Caco-2 (cell line): Measurements from ENCODE around the gene SELENBP1. TPM values are rescaled to one million over a fixed set of nuclear protein-coding genes. Genes with fewer than 3 reads are reported as not detected.

ENCODE experiments used
- BruUV-seq: library from RNA; stranded (reverse); fragments of 400-500 nt; replicated peaks from 2 replicates; lab custom pipeline; 2021; lab: Mats Ljungman, UMichigan
- CTCF ChIA-PET: fragments of 300-600 bp; sonication (Branson Sonifier 250); formaldehyde crosslinking; loops from one replicate; lab custom pipeline; 2022; ENCODE audit warnings: antibody characterized with exemption; lab: Charles Lee
- POLR2A ChIA-PET: fragments of 300-600 bp; sonication (Branson Sonifier 250); formaldehyde crosslinking; loops from one replicate; lab custom pipeline; 2022; ENCODE audit warnings: antibody characterized with exemption; lab: Charles Lee
- DNase-seq, 2 experiments: peaks; one replicate each; pipeline versions ENCODE4 v3.0.0 to v3.0.0-alpha.2; 2020 to 2022
- H3K27me3 ChIP-seq: replicated peaks from 2 replicates; pipeline ENCODE4 v1.6.0; 2011; ENCODE audit warnings: low read length; ENCODE audit not compliant: control insufficient read depth, insufficient read depth
- H3K36me3 ChIP-seq: 2 replicates; pipeline ENCODE4 v1.5.1; 2011; ENCODE audit warnings: low read length; ENCODE audit not compliant: control insufficient read depth, insufficient read depth
- H3K4me1 ChIP-seq: fragments of 250-450 bp; sonication (Bioruptor Pico); 2 replicates; pipeline ENCODE4 v1.5.1; 2020; ENCODE audit warnings: mild to moderate bottlenecking
- H3K4me3 ChIP-seq: 2 replicates; pipeline ENCODE4 v1.5.1; 2011; ENCODE audit warnings: low read depth, mild to moderate bottlenecking, control low read depth, low read length
- H3K9me3 ChIP-seq: fragments of 250-450 bp; sonication (Bioruptor Pico); 2 replicates; pipeline ENCODE4 v1.5.1; 2020; ENCODE audit warnings: mild to moderate bottlenecking, moderate library complexity
- H3K27ac Mint-ChIP-seq: one replicate; pipeline ENCODE4 v1.8.0; 2022; ENCODE audit warnings: mixed read lengths; ENCODE audit not compliant: unreplicated experiment
- H3K27me3 Mint-ChIP-seq: one replicate; pipeline ENCODE4 v1.8.0; 2022; ENCODE audit warnings: mixed read lengths; ENCODE audit not compliant: insufficient read depth, unreplicated experiment
- H3K36me3 Mint-ChIP-seq: one replicate; pipeline ENCODE4 v1.8.0; 2022; ENCODE audit warnings: mild to moderate bottlenecking, mixed read lengths; ENCODE audit not compliant: insufficient read depth, unreplicated experiment
- H3K4me1 Mint-ChIP-seq: one replicate; pipeline ENCODE4 v1.8.0; 2022; ENCODE audit warnings: low read depth, mixed read lengths; ENCODE audit not compliant: unreplicated experiment
- H3K4me3 Mint-ChIP-seq: one replicate; pipeline ENCODE4 v1.8.0; 2022; ENCODE audit warnings: mild to moderate bottlenecking, moderate library complexity, mixed read lengths; ENCODE audit not compliant: unreplicated experiment
- H3K9me3 Mint-ChIP-seq: one replicate; pipeline ENCODE4 v1.8.0; 2022; ENCODE audit warnings: mixed read lengths; ENCODE audit not compliant: unreplicated experiment
- intact Hi-C: fragments of 100-400 bp; cut with micrococcal nuclease; formaldehyde crosslinking; loops from one replicate; pipeline ENCODE4 v1.10.0; 2022; ENCODE audit not compliant: unreplicated experiment
- total RNA-seq: library from RNA; stranded (reverse); gene quantifications from 2 replicates; pipeline ENCODE4 v1.2.3, GENCODE V29; 2022
- TF ChIP-seq, protein P1 (sequence below), 2 experiments: fragments of 200-600 bp in 1 of 2; IDR thresholded peaks; 1 replicate in 1 of 2; 2 replicates in 1 of 2; pipeline versions ENCODE4 v1.5.1 to v1.8.0; 2011 to 2022; ENCODE audit warnings: antibody characterized with exemption in 1 of 2, control low read depth in 1 of 2, inconsistent platforms in 1 of 2, low read depth in 1 of 2, low read length in 1 of 2, mild to moderate bottlenecking in 1 of 2, moderate library complexity in 1 of 2; ENCODE audit not compliant: insufficient read depth in 1 of 2, severe bottlenecking in 1 of 2, unreplicated experiment in 1 of 2

Gene SELENBP1
- total RNA-seq, 1 experiment from 2014 or later: 18.5 TPM

DNA sequence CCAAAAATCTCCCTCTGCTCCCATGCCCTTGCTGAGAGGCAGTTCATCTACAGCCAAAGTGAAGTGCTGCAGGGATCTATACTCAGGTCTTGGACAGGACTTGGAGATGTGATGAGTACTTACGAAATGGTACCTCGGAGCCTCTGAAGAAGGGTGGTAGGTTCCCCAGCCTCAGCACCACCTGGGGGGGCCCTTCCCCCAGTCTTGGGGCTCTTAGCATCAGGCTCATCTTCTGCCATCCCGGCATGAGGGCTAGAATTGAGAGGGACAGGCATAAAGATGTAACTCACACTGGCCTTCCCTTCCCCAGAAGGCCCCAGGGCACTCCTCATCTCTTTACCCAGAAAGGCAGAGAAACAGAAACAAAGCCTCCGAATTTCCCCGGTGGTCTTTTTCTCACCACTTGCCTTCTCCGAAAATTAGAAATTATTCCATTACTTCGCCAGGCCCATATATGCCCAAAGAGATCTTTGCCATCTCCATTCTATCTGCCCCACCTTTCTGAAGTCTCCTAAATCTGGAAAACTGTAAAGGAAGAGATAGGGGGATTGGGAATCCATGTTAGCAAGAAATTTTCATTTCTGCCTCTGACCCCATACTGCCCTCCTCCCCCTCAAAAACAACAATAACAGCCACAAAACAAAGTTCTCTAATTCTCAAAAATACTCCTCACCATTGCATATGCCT, 26.3 kb downstream of the SELENBP1 start:
- Mint-ChIP-seq H3K4me1 (peaks cover 19% of the 10 kb centered on the region), H3K9me3 (peaks cover 10% of the 10 kb centered on the region), H3K36me3 (peaks cover 14% of the 10 kb centered on the region), H3K27me3 (no peaks in the 10 kb centered on the region), H3K4me3 (peak overlapping the region; percentile 93), H3K27ac (peak overlapping the region; percentile 95)
- Histone ChIP-seq H3K36me3 (no peaks in the 10 kb centered on the region), H3K4me1 (peaks cover 6% of the 10 kb centered on the region; the same call in 1 of the 2 replicates), H3K27me3 (no peaks in the 10 kb centered on the region), H3K4me3 (peak overlapping the region; percentile 45), H3K9me3 (peaks cover 8% of the 10 kb centered on the region)
- TF ChIP-seq, protein P1, sequence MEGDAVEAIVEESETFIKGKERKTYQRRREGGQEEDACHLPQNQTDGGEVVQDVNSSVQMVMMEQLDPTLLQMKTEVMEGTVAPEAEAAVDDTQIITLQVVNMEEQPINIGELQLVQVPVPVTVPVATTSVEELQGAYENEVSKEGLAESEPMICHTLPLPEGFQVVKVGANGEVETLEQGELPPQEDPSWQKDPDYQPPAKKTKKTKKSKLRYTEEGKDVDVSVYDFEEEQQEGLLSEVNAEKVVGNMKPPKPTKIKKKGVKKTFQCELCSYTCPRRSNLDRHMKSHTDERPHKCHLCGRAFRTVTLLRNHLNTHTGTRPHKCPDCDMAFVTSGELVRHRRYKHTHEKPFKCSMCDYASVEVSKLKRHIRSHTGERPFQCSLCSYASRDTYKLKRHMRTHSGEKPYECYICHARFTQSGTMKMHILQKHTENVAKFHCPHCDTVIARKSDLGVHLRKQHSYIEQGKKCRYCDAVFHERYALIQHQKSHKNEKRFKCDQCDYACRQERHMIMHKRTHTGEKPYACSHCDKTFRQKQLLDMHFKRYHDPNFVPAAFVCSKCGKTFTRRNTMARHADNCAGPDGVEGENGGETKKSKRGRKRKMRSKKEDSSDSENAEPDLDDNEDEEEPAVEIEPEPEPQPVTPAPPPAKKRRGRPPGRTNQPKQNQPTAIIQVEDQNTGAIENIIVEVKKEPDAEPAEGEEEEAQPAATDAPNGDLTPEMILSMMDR (IDR thresholded peaks at IDR 0.05; ENCODE audit: insufficient read depth in 1 of 2, low read depth in 1 of 2, low read length in 1 of 2, severe bottlenecking in 1 of 2, unreplicated experiment in 1 of 2): no peak
- POLR2A ChIA-PET: interaction anchor here (0.6 to 1.0 kb wide), 2 partner anchors 19 to 65 kb away, joined by 3 to 4 read pairs; partner anchors contain the start of gene PI4KB
- DNase-seq: no peak
- CTCF ChIA-PET: no interaction called here
- BruUV-seq: TSS peak; percentile 75
- intact Hi-C loops: loop anchor here (5.0 to 10.0 kb wide), 2 partner anchors 49 to 64 kb away; partner anchors contain the start of genes PSMB4 and ZNF687

DNA sequence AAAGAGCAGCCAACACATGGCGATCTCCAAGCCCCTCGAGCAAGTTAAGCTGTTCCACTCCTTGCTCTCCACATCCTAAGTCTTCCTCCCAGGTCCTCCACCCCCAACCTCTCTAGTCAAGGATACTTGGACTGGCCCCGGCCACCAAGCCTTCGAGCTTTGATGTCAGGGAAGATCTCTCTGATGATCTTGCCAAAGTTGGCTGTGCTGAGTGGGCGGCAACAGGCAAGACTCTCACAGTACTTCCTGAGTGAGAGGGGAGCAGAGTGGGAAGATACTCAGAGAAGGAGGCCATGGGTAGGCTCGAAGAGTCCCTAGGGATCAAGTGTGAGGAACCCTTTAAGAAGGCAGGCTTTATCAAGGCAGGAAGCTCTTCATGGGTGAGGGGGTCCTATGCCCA, 28.2 kb downstream of the SELENBP1 start:
- Mint-ChIP-seq H3K9me3 (no peaks in the 10 kb centered on the region), H3K4me1 (peaks cover 25% of the 10 kb centered on the region), H3K27ac (no peak overlapping the region), H3K36me3 (peaks cover 14% of the 10 kb centered on the region), H3K27me3 (no peaks in the 10 kb centered on the region), H3K4me3 (no peak overlapping the region)
- H3K36me3 ChIP-seq: no peaks in the 10 kb centered on the region
- H3K4me3 ChIP-seq: no peak overlapping the region
- CTCF ChIA-PET: interaction anchor here (0.6 to 1.1 kb wide), 3 partner anchors 33 to 170 kb away, joined by 3 to 4 read pairs (median 4); no protein-coding TSS in a partner anchor
- H3K27me3 ChIP-seq: no peaks in the 10 kb centered on the region
- no peak for DNase-seq
- BruUV-seq: no TSS peak
- POLR2A ChIA-PET: no interaction called here
- H3K4me1 ChIP-seq: peaks cover 6% of the 10 kb centered on the region; the same call in 1 of the 2 replicates
- no peaks in the 10 kb centered on the region for H3K9me3 ChIP-seq
- intact Hi-C loops: loop anchor here (10.0 kb wide), 1 partner anchor 51 kb away; the partner anchor contains the start of gene PSMB4
- TF ChIP-seq, protein P1 (IDR thresholded peaks at IDR 0.05; ENCODE audit: insufficient read depth in 1 of 2, low read depth in 1 of 2, low read length in 1 of 2, severe bottlenecking in 1 of 2, unreplicated experiment in 1 of 2): no peak

DNA sequence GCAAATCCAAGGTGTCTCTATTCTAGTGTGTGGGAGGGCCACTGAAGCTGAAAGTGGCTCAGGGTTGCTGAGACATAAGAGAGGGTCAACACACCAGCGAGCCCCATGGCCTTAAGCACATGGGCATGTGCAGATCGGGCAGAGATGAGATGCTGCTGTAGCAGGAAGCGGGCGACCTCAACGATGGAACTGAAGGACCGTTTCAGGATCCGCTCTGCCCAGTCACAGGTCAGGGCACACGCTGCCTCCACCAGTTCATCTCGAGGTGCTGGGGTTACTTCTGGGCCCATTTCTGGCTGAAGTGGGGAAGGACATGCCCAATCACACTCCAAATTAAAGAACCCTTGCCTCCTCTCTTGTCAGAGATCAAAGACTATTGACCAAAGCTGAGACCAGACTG, 28.9 kb downstream of the SELENBP1 start:
- no peaks in the 10 kb centered on the region for H3K36me3 ChIP-seq
- Mint-ChIP-seq H3K36me3 (peaks cover 14% of the 10 kb centered on the region), H3K27ac (no peak overlapping the region), H3K27me3 (no peaks in the 10 kb centered on the region), H3K4me3 (no peak overlapping the region), H3K9me3 (no peaks in the 10 kb centered on the region), H3K4me1 (peaks cover 25% of the 10 kb centered on the region)
- H3K4me3 ChIP-seq: no peak overlapping the region
- no TSS peak for BruUV-seq
- H3K4me1 ChIP-seq: peaks cover 6% of the 10 kb centered on the region; the same call in 1 of the 2 replicates
- no peaks in the 10 kb centered on the region for H3K27me3 ChIP-seq
- DNase-seq: no peak
- H3K9me3 ChIP-seq: no peaks in the 10 kb centered on the region
- ChIA-PET CTCF (no interaction called here), POLR2A (no interaction called here)
- intact Hi-C loops: loop anchor here (10.0 kb wide), 1 partner anchor 51 kb away; the partner anchor contains the start of gene PSMB4
- TF ChIP-seq, protein P1 (IDR thresholded peaks at IDR 0.05; ENCODE audit: insufficient read depth in 1 of 2, low read depth in 1 of 2, low read length in 1 of 2, severe bottlenecking in 1 of 2, unreplicated experiment in 1 of 2): no peak
